ENCODE data around the gene AGAP6.
"Not testable (repeated sequence)": the region's sequence is repeated elsewhere in the genome, so short reads cannot be mapped to it uniquely, and the experiment has no call there.

GRCh38 chr10:49987207-49987606 is 999 bp upstream of the AGAP6 start:
- TF ChIP-seq CTCF, POLR2A (IDR thresholded peaks at IDR 0.05): not testable (repeated sequence)
